HG03025 (cell line): ENCODE results near the gene ZNRF2.

Experiments used
- ATAC-seq: cut with Tn5 transposase; IDR thresholded peaks from one replicate; pipeline ENCODE4 v1.9.1; 2021; ENCODE audit warnings: mild to moderate bottlenecking, moderate library complexity; ENCODE audit not compliant: unreplicated experiment, low FRiP score

The ZNRF2 gene

GRCh38 chr7:30284298-30285066, at the start of gene ZNRF2:
Gene ZNRF2, plus strand, starts transcription at chr7:30284597. Its CDS starts 761 bp downstream, at chr7:30285358.
- peak; percentile 83 for ATAC-seq

- no peak for ATAC-seq
These were observed 47.1 kb upstream of the ZNRF2 start for GRCh38 chr7:30237271-30237695.

- no peak for ATAC-seq
These were observed 45.5 kb upstream of the ZNRF2 start for GRCh38 chr7:30238721-30239441.

- ATAC-seq, result no peak
These were observed 44.1 kb upstream of the ZNRF2 start for GRCh38 chr7:30240106-30240800.

- ATAC-seq, result no peak
These were observed 42.6 kb upstream of the ZNRF2 start for GRCh38 chr7:30241767-30242166.

- ATAC-seq, result no peak
These were observed 40.1 kb upstream of the ZNRF2 start for GRCh38 chr7:30244340-30244739.

GRCh38 chr7:30245913-30246312, 38.5 kb upstream of the ZNRF2 start:
- no peak for ATAC-seq

- ATAC-seq, result no peak
These were observed 38.0 kb upstream of the ZNRF2 start for GRCh38 chr7:30246392-30246791.

- no peak for ATAC-seq
These were observed 36.6 kb upstream of the ZNRF2 start for GRCh38 chr7:30247541-30248401.

- no peak for ATAC-seq
These were observed 35.1 kb upstream of the ZNRF2 start for GRCh38 chr7:30249316-30249715.

- ATAC-seq, result no peak
These were observed 34.2 kb upstream of the ZNRF2 start for GRCh38 chr7:30249986-30250774.

- ATAC-seq, result no peak
These were observed 32.6 kb upstream of the ZNRF2 start for GRCh38 chr7:30251708-30252329.

- ATAC-seq, result no peak
These were observed 31.3 kb upstream of the ZNRF2 start for GRCh38 chr7:30252885-30253795.

- no peak for ATAC-seq
These were observed 30.6 kb upstream of the ZNRF2 start for GRCh38 chr7:30253796-30254165.

- ATAC-seq, result no peak
These were observed 30.1 kb upstream of the ZNRF2 start for GRCh38 chr7:30254248-30254647.

GRCh38 chr7:30254717-30255063, 29.7 kb upstream of the ZNRF2 start:
- no peak for ATAC-seq

GRCh38 chr7:30255064-30255769, 29.2 kb upstream of the ZNRF2 start:
- ATAC-seq, result no peak
